CD4-positive, alpha-beta T cell treated with Interferon gamma for 1 hour (primary cell): ENCODE measurements around the gene CRY2.

Source experiments
- DNase-seq: peaks from one replicate; pipeline ENCODE4 v3.0.0-alpha.2; 2020

CRY2 gene

GRCh38 chr11:45932217-45932616 lies 84.9 kb downstream of the CRY2 start:
- no peak for DNase-seq
